HG02973 (cell line): ENCODE data around the gene DPEP2.
"Not testable (repeated sequence)": the region's sequence is repeated elsewhere in the genome, so short reads cannot be mapped to it uniquely, and the experiment has no call there.

Experiments used
- ATAC-seq: cut with Tn5 transposase; IDR thresholded peaks from one replicate; pipeline ENCODE4 v1.9.1; 2021; ENCODE audit warnings: moderate library complexity; ENCODE audit not compliant: unreplicated experiment

Gene DPEP2

DNA sequence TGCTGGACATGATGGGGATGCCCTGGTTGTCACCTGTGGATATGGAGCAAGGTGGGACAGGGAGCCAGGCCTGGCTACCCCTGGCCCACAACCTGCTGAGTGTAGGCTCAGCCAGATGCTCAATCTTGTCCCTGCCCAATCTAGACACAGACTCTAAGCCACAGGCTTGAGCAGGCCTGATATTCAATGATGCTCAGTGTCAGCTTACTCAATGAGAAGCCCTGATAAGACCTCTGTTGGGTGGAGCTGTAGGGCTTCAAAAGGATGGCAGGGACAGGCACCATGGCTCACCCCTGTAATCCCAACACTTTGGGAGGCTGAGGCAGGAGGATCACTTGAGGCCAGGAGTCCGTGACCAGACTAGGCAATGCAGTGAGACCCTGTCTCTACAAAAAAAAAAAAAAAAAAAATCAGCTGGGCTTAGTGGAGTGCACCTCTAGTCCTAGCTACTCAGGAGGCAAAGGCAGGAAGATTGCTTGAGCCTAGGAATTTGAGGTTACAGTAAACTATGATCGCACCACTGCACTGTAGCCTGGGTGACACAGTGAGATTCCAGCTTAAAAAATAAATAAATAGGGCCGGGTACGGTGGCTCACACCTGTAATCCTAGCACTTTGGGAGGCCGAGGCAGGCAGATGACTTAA is 58.7 kb downstream of the DPEP2 start:
- ATAC-seq: no peak

DNA sequence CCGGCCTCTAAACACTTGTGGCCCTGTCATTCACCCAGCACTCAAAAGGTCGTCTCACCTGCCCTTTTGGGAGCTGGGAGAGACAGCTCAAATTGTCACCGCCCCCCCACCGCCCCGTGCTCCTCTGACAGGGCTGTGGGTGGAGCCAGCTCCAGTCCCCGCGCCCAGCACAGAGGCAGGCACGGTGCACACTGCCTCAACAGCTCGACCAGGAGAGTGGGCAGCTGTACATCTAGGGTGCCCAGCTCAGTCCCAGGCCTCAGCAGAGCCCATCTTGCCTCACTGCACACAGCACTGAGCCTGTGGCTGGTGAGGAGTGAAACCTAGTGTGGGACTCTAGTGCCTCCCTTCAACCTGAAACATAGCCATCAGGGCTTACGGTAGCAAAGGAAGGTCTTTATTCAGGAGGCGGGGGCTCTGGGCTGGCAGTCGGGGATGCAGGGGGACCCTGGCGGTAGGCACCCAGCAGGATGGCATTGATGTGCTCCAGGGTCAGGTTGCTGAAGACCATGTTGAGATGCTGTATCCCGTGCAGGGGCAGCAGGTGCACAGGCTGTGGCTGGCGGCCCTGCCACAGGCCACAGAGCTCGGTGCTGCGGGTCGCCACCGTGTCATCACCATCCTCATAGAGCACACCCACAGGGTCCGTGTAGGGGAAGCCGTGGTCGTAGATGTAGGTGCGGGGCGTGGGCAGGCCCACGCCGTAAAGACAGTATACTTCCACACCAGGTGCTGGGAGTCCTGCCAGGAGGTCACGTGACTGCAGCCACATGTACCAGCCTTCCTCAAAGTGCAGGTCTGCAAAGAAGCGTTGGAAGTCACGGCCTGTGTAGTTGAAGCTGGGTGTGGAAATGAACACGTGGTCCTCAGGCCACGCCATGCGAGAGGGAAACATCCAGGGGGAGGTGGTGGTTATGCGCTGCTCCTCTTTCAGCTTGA is 59.5 kb downstream of the DPEP2 start:
- ATAC-seq: no peak

DNA sequence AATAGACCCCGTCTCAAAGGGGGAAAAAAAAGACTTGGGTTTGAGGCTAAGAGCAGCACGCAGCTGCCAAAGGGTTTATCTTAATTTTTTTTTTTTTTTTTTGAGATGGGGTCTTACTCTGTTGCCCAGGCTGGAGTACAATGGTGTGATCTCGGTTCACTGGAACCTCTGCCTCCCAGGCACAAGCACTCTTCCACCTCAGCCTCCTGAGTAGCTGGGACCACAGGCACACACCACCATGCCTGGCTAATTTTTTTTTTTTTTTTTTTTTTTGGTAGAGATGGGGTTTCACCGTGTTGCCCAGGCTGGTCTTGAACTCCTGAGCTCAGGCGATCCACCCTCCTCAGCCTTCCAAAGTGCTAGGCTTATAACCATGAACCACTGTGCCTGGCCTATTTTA is 61.6 kb downstream of the DPEP2 start:
- not testable (repeated sequence) for ATAC-seq
